GM18507 (cell line): ENCODE data around the gene LYZL6.
"Not testable (repeated sequence)": the region's sequence is repeated elsewhere in the genome, so short reads cannot be mapped to it uniquely, and the experiment has no call there.

Source experiments
- DNase-seq: peaks from one replicate; pipeline ENCODE4 v3.0.0; 2011; ENCODE audit warnings: low read depth; ENCODE audit not compliant: insufficient read length; ENCODE audit errors: extremely low spot score
- FAIRE-seq: peaks from 2 replicates; lab custom pipeline; 2011; peaks lifted over from hg19 to GRCh38; lab: Jason Lieb, UNC

LYZL6 gene

GRCh38 chr17:35912942-35913341 is 30.6 kb downstream of the LYZL6 start:
- DNase-seq = no peak
- FAIRE-seq = no peak

- no peak for DNase-seq
- FAIRE-seq = no peak
Observed at GRCh38 chr17:35912339-35912912, 31.1 kb downstream of the LYZL6 start.

GRCh38 chr17:35909408-35909807 is 34.1 kb downstream of the LYZL6 start:
- FAIRE-seq = no peak

GRCh38 chr17:35907691-35908090 is 35.8 kb downstream of the LYZL6 start:
- DNase-seq (no peak), FAIRE-seq (no peak)

More at GRCh38 chr17:35909408-35909807, 34.1 kb downstream of the LYZL6 start:
- DNase-seq = no peak

GRCh38 chr17:35906926-35907637 is 36.4 kb downstream of the LYZL6 start:
- DNase-seq = no peak
- no peak for FAIRE-seq

- DNase-seq (no peak), FAIRE-seq (no peak)
Observed at GRCh38 chr17:35906191-35906925, 37.2 kb downstream of the LYZL6 start.

- DNase-seq = no peak
- no peak for FAIRE-seq
Observed at GRCh38 chr17:35903451-35903850, 40.1 kb downstream of the LYZL6 start.

GRCh38 chr17:35901631-35902175 is 41.8 kb downstream of the LYZL6 start:
- no peak for FAIRE-seq
- DNase-seq = no peak

- FAIRE-seq = no peak
- no peak for DNase-seq
Observed at GRCh38 chr17:35900708-35901480, 42.6 kb downstream of the LYZL6 start.

GRCh38 chr17:35900280-35900679 is 43.2 kb downstream of the LYZL6 start:
- DNase-seq (no peak), FAIRE-seq (no peak)

GRCh38 chr17:35898283-35899070 is 45.0 kb downstream of the LYZL6 start:
- no peak for DNase-seq
- FAIRE-seq = no peak

GRCh38 chr17:35897772-35898171 is 45.7 kb downstream of the LYZL6 start:
- not testable (repeated sequence) for FAIRE-seq, DNase-seq

- FAIRE-seq (no peak), DNase-seq (no peak)
Observed at GRCh38 chr17:35895636-35896587, 47.6 kb downstream of the LYZL6 start.

- FAIRE-seq = no peak
Observed at GRCh38 chr17:35894206-35894605, 49.3 kb downstream of the LYZL6 start.

GRCh38 chr17:35893751-35894150 is 49.8 kb downstream of the LYZL6 start:
- no peak for DNase-seq
- FAIRE-seq = no peak

More at GRCh38 chr17:35894206-35894605, 49.3 kb downstream of the LYZL6 start:
- no peak for DNase-seq

GRCh38 chr17:35892091-35893035 is 51.1 kb downstream of the LYZL6 start:
- FAIRE-seq (no peak), DNase-seq (no peak)

- FAIRE-seq (no peak), DNase-seq (no peak)
Observed at GRCh38 chr17:35891269-35891668, 52.2 kb downstream of the LYZL6 start.
